Endometrial microvascular endothelial cells (primary cell): ENCODE measurements around the gene ASB8. TPM values are rescaled to one million over a fixed set of nuclear protein-coding genes. Genes with fewer than 3 reads are reported as not detected.
"Not testable (repeated sequence)": the region's sequence is repeated elsewhere in the genome, so short reads cannot be mapped to it uniquely, and the experiment has no call there.

Experiments
- in situ Hi-C: cut with HindIII; loops from 2 replicates; pipeline ENCODE4 v1.10.0; 2017; ENCODE audit warnings: low sequenced_read_pairs, low pct_unique_long_range_greater_than_20kb; ENCODE audit errors: inconsistent ontology term
- total RNA-seq: library from RNA; depleted of rRNA; stranded (reverse); fragments of >200 nt; gene quantifications from one replicate; pipeline ENCODE4 v1.2.3, GENCODE V29; 2015; ENCODE audit errors: inconsistent ontology term

The ASB8 gene
- total RNA-seq, 1 donor from 2014 or later, result 19.1 TPM

DNA sequence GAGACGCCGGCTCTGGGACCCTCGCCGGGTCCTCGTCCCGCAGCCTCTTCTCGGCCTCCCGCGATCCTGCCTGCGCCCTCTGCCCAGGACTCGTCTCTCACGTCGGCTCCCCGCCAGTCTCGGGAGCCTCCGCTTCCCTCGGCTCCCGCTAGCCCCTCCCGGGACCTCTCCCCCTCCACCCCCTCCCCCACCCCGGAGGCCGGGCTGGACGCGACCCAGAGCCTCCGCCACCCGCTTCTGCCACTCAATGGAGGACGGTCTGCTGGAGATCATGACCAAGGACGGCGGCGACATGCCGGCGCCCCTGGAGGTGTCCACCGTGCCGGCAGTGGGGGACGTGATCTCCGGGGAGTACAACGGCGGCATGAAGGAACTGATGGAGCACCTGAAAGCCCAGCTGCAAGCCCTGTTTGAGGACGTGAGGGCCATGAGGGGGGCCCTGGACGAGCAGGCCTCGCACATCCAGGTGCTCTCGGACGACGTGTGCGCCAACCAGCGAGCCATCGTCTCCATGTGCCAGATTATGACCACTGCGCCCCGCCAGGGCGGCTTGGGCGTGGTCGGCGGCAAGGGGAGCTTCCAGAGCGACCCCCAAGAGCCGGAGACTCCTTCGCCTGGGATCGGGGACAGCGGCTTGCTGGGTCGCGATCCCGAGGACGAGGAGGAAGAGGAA lies 26.7 kb upstream of the ASB8 start:
- in situ Hi-C loops, result no loop called here

DNA sequence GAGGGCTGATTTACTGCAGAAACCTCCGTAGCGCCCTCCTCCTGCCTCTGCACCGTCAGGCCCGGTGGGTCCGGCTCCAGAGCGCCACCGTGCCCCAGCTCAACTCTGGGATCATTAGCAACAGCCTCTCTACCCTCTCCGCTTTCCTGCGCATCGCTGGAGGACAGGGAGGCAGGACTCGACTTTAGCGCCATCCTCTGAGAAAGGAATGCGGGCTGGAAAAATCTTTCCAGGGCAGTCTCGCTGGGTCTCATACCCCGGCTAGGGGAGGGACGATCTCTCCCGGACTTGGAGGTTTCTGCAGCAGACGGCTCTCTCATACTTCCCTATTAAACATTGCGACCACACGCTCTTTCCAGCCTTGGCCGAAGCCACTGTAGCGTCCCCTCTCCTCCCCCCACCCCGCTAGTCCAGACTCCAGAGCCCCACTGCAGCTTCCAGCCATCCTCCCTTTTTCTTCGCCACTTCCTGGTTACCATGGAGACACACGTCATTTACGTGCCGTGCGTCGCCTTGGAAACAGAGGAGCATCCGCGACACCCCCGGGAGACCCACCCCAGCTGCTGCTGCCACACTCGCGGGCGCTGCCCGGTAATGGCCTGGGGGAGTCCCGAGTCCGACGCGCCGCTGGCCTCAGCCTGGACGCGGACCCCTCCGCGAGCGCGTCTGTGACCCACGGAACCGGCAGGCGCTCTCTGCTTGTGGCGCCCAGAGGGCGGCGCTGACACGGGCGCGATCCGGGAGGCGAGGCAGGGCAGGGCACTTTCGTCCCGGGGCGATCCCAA lies 26.0 kb upstream of the ASB8 start, which contains the start of gene CCDC184:
TSS of gene CCDC184 (plus strand) at position 554 of the 785 bp plus-strand sequence. CDS start 479 bp downstream, outside the sequence.
- in situ Hi-C loops, result no loop called here

DNA sequence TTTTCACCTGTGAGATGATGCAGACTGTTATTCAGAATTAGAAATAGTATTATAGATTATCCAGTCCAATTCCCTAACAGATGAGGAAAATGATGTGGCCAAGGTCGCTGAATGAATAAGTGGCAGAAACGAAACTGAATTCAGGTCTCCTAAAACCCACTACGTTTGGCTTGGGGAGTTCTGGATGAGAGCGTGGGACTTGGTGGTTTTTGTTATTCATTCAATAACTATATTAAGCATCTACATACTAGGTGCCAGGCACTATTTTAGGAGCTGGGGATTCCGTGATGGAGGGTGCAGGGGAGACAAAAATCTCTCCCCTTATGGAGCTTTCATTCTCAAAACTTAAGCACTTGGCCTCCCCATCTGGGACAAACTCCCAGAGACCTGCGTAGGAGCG lies 25.3 kb upstream of the ASB8 start:
- in situ Hi-C loops, result no loop called here

DNA sequence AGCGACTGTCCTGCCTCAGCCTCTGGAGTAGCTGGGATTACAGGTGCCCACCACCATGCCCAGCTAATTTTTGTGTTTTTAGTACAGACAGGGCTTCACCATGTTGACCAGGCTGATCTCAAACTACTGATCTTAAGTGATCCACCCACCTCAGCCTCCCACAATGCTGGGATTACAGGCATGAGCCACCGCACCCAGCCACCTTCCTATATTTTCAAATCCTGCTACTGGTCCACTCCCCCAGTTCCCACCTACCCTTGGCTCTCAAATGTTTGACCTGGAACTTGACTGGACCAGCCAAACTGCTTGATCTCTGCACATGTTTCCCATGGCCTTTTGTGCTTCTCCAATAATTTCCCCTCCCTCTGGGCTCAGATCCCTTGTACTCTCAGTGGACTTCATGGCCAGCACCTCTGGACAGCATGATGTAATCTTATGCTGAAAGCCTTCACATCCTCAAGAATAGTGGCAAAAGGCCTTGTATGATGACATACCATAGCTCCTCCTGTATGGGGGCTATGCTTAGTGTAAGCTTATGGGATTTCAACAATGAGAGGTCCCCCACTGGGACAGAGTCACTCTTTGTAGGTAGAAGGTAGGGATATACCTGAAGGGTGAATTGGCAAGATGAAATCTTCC lies 23.7 kb upstream of the ASB8 start:
- in situ Hi-C loops, result no loop called here

DNA sequence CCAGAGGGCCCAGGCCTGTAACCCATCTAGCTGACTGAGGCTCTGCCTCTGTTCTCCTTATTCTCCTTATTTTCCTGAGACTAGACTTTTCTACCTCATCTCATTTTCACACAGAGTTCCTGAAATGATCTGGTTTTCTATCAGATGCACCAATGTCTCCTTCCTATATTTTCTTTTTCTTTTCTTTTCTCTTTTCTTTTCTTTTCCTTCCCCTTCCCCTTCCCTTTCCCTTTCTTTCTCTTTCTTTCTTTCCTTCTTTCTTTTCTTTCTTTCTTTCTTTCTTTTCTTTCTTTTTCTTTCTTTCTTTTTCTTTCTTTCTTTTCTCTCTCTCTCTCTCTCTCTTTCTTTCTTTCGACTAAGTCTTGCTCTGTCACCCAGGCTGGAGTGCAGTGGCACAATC lies 23.1 kb upstream of the ASB8 start:
- in situ Hi-C loops, result no loop called here

DNA sequence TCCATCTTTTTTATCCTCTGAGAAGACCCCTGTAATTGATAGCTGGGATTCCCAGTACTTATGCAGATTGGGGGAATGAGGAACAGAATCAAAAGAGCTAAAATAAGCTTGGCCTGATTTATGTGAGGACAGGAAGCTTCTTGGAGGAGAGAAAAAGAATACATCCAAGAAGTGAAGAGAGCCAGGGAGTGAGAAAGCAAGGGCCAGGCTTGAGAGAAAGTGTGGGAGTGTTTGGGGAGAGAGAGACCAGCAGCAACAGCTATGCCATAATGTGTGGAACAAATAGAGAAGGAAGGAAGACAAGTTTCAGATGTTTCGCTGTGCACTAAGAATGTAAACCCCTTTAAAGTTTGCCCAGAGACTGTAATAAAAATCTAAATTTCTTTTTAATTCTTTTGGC lies 22.2 kb upstream of the ASB8 start:
- in situ Hi-C loops, result no loop called here

DNA sequence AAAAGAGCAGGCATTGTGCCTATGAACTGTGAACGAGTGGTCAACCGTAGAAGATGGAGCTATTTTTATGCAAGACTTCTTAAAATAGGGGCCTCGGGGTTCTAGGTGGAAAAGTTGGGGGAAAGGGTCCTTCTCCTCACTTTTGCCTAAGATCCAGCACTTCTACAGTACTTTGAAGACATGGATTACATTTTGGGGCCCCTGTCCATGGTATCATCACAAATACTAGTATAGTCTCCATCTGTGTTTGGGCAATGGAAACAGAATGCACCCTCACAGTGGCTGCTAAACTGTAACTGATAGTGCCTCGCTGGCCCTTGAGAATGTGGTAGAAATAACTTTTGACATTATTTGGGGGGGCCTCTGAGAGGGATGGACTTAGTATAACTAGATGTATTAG lies 20.7 kb upstream of the ASB8 start:
- in situ Hi-C loops, result no loop called here

DNA sequence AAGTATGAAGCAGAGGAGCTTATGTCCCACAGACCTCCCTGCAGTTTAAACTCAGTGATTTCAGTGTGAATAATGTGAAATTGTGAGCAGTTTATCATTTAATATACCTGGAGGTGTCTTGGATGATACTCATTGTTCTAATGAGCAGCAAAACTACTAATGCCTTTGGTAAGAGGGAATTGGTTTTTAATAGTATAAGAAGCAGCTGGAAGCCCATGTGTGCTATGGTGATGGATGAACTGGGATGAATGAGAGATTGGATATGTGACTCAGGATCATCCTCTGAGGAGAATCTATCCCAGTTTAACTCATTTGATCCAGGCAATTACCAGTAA lies 19.1 kb upstream of the ASB8 start:
- in situ Hi-C loops, result no loop called here

DNA sequence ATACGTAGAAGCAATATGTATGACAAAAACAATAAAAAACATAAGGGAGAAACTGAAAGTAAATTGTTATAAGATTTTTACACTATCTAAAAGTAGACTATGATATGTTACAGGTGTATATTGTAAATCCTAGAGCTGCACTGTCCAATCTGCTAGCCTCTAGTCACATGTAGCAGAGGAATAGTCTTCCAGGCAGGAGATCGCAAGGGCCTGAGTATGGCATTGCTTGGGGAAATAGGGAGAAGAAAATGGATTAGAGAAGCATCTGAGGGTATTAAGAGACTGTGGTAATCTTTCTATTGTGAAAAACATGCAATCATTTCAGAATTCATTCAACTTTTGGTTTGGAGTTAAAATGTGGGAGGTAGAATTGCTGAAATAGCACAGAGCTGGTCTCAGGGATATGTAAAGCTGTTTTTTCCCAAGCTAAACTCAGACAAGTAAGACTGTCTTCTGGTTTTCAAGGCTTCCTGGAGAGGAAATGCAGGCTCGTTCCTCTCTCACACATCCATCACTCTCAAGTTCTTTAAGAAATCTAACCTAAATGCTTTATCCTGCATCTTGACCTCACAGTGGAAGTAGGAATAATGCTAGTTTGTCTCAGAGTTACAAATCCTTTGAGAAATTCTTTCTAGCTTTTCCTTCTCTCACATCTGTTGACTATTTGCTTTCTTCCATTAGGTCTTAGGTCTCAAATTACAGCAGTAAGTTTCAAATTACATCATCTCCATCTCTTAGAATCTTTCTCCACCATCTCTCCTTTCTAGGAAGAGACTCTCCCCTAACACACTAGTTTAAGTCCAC lies 18.5 kb upstream of the ASB8 start:
- in situ Hi-C loops, result no loop called here

DNA sequence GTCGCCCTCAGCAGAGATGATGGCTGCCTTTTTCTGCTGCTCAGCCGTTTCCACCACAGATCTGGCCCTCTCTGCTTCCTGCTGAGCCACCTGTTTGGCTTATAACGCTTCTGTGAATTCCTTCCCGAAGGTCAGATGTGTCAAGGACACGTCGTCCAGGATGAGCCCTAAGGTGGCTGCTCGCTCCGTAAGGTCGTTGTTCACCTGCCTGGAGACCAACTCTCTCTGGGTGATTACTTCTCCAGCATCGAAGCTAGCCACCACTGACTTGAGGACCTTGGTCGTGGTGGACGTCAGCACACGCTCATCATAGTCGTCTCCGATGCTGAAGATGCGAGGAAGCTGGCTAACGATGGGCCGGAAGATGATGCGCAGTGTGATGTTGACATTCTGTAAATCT lies 11.7 kb upstream of the ASB8 start:
- in situ Hi-C loops, result no loop called here

DNA sequence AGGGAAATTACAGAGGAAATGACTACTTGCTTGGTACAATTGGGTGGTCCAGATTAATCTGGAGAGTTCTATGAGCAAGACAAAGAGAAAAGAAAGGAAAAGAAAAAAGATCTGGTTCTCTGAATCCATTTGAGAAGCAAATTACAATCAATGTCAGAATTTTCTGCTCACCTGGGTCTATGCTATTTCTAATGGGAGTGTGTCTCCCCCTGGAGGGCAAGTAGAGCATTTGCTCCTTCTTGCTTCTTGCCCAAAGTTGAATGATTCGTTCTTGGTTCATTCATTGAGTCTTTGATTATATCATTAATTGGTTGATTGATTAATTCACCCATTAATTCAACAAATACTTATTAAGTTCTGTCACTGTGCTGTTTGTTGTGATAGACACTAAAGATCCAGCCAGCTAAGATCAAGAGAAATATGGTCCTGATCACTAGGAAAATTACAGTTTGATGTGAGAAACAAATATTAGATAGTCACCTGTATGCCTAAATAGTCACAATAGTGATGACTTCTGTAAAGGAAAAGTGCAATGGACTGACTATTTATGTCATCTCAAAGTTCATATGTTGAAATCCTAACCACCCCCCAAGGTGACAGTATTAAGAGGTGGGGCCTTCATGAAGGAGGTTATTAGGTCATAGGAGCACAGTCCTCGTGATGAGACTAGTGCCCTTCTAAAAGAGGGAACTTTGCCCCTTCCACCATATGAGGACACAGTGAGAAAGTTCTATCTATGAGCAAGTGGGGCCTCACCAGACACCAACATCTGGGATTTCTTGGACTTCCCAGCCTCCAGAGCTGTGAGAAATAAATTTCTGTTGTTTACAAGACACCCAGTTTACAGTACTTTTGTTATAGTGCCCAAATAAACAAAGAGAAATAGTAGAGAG lies 8.0 kb upstream of the ASB8 start:
- in situ Hi-C loops, result no loop called here

DNA sequence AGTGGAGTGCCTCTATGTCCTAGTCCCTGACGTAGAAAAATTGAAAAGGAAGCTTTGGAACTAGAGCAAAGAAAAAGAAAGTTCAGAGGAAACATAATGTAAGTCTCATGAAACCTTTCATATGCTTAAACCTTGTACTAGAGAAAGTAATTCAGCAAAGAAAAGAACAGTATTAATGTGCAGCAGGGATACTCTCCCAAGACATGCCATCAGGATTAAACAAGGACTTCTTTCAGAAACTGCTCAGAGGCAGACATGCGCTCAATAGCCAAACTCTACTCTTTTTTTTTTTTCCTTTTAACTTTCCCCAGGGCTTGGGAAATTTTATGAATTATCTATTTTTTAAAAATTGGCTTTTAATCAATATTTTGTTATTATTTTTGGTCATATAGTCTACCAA lies 7.1 kb upstream of the ASB8 start:
- in situ Hi-C loops, result no loop called here

DNA sequence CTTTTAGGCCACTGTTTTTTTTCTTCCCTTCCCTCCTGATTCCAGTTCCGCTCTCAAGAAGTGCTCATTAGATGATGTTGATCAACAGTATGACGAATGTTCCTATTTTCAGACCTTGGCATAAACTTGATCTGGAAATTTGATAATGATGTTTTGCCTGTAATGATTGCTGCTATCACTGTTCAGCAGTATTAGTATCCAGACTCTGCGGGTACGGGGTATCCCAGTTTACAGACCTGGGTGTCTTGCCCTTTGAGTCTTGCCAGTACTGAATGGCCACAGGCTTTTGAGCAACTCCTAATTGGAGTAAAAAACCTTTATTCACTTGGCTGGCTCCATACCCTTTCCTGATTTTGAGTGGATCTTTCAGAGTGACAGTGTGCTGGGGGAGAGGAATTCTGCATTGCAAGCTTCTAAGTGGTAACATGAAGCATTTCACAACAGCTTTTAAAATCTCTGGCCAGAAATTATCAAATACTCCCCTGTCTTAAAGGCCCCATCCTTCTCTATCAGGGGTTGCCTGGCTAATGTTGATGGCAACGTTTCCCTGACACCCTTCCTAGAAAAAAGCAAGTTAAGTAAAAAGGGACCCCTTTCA lies 5.9 kb upstream of the ASB8 start:
- in situ Hi-C loops, result no loop called here

DNA sequence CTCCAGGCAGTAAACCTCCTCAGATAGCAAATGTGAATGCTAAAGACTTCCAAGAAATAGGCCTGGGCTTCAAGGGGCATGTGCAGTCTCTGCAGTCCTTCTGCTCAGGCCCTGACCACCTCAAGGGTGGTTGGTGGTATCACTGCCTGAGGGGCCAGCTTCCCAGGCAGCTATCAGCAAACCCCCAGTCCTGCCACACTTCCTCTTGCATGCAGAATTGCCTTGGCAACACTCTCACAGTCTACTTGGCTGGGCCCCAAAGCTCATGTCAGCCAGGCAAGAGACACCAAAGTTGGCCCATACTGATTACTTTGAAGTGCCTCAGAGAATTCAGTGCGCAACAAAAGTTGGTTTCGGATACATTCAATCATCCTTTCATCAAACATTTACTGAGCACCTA lies 3.5 kb upstream of the ASB8 start:
- in situ Hi-C loops, result no loop called here

DNA sequence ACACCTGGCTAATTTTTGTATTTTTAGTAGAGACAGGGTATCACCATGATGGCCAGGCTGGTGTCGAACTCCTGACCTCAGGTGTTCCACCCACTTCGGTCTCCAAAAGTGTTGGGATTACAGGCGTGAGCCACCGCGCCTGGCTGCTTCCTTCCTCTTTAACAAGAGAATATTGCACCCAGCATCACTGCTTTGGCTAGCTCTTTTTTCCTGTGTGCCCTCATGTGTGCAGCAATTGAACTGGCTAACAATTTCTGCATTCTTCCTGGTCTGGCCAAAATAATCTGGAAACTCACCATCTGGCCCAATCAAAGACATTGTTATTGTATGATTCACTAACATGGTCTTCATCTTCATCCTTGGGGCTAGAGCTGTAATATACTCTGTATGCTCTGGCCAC lies 2.7 kb upstream of the ASB8 start:
- in situ Hi-C loops, result no loop called here

DNA sequence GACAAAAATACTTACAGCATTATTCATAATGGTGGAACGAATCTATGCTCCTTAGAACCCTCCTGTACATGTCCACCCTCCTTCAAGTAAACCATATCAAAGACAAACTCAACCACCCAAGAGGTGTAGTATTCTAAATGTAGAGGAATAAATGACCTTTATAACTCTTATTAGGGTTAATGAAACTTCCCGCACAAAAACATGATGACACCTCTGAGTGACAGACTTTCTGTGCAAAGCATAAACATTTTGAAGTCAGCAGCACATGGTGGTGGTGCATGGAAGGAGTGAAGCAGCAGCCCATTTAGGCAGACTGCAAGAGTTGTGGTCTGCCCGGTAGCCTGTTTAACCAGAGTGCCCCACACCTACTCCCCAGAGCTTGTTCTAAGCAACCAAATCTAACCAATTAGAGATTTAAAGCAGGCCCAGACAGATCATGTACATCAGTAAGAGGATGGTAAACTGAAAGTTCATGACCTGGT lies 615 bp upstream of the ASB8 start:
- in situ Hi-C loops, result no loop called here

DNA sequence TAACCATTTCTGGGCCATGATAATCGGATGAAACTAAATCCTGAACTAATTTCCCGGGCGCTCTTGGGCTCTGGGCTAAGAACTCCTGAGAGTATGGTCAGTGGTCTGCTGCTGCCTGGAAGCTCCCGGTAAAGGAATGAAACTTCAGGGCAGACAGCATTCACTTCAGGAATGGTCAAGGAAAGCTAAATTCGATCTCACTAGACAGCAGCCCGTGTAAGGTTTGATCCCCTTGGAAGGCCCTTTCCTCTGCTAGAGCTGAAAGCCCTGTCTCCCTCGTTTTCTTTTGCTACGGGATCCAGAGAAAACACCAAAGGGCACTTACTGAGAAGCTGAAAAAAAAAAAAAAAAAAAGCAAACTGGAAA lies 680 bp downstream of the ASB8 start:
- in situ Hi-C loops, result no loop called here

DNA sequence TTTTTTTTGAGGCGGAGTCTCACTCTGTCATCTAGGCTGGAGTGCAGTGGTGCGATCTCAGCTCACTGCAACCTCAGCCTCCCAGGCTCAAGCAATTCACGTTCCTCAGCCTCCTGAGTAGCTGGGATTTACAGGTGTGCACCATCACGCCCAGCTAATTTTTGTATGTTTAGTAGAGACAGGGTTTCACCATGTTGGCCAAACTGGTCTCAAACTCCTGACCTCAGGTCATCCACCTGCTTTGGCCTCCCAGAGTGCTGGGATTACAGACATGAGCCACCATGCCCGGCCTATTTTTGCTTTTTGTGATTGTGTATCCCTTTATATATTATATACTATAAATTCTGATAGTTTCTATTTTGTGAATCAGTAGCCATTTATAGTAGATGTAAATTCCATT lies 1.5 kb downstream of the ASB8 start:
- in situ Hi-C loops, result not testable (repeated sequence)
